ENCODE results near the gene ADGRL3.

ADGRL3 gene

DNA sequence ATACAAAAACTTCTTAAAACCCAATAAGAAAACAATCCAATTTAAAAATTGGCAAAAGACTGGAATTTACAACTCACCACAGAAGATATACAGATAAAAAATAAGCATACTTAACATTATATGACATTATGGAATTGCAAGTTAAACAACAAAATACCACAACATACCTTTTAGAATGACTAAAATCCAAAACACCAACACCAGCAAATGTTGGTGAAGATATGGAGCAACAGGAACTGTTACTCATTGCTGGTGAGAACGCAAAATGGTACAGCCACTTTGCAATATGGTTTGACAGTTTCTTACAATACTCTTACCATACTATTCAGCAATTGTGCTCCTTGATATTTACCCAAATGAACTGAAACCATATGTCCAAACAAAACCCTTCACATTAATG is 112.4 kb downstream of the ADGRL3 start:
- no peaks in the 10 kb centered on the region for H3K4me1 ChIP-seq (ENCODE audit: control insufficient read depth in 1 of 2, insufficient read depth in 2 of 2, low read length in 2 of 2)
- H3K18ac ChIP-seq (ENCODE audit: low read length) = no peak overlapping the region
- no peaks in the 10 kb centered on the region for H3K36me3 ChIP-seq (ENCODE audit: control insufficient read depth in 1 of 2, insufficient read depth in 2 of 2, low read length in 2 of 2)
- no peak overlapping the region for H2BK5ac ChIP-seq (ENCODE audit: low read depth, low read length, poor library complexity)
- H4K12ac ChIP-seq (ENCODE audit: low read depth, low read length) = no peak overlapping the region
- no peak overlapping the region for H3K27ac ChIP-seq (ENCODE audit: low read depth, low read length)
- H3K27me3 ChIP-seq (ENCODE audit: insufficient read depth, low read length) = no peaks in the 10 kb centered on the region
- H2AK5ac ChIP-seq (ENCODE audit: low read length) = no peak overlapping the region
- H3K14ac ChIP-seq (ENCODE audit: low read length) = no peak overlapping the region
- H2BK120ac ChIP-seq (ENCODE audit: insufficient read depth, low read length, poor library complexity) = no peak overlapping the region
- H3K9ac ChIP-seq (ENCODE audit: low read length) = no peak overlapping the region
- peak in 1 of 2 donors; percentile 32 for DNase-seq
- H3K4me2 ChIP-seq (ENCODE audit: low read length) = no peak overlapping the region
- H2AFZ ChIP-seq (ENCODE audit: insufficient read depth, low read length, poor library complexity) = no peak overlapping the region
- no peak overlapping the region for H3K4ac ChIP-seq (ENCODE audit: low read depth, low read length)
- H3K23ac ChIP-seq (ENCODE audit: low read length) = no peak overlapping the region
- no peaks in the 10 kb centered on the region for H3K9me3 ChIP-seq (ENCODE audit: insufficient read depth, low read depth, low read length)
- no peak overlapping the region for H4K8ac ChIP-seq (ENCODE audit: low read depth, low read length)
- WGBS (ENCODE audit: extremely low coverage, insufficient coverage, insufficient read length) = no CpG with 5 or more reads among the region's 1 CpG
- no peak overlapping the region for H2BK12ac ChIP-seq (ENCODE audit: low read length)
- no peaks in the 10 kb centered on the region for H3K79me1 ChIP-seq (ENCODE audit: low read length)
- no peaks in the 10 kb centered on the region for H3K79me2 ChIP-seq (ENCODE audit: control insufficient read depth, insufficient read depth, low read length, poor library complexity)
- no peak overlapping the region for H3K4me3 ChIP-seq (ENCODE audit: low read depth, low read length)
- no peak overlapping the region for H4K91ac ChIP-seq (ENCODE audit: low read depth, low read length)

GRCh38 chr4:61318431-61318830 is 118.3 kb downstream of the ADGRL3 start:
- H4K91ac ChIP-seq (ENCODE audit: low read depth, low read length) = no peak overlapping the region
- H3K9me3 ChIP-seq (ENCODE audit: insufficient read depth, low read depth, low read length) = no peaks in the 10 kb centered on the region
- DNase-seq = no peak
- H4K12ac ChIP-seq (ENCODE audit: low read depth, low read length) = no peak overlapping the region
- no peak overlapping the region for H2BK5ac ChIP-seq (ENCODE audit: low read depth, low read length, poor library complexity)
- no peaks in the 10 kb centered on the region for H3K4me1 ChIP-seq (ENCODE audit: control insufficient read depth in 1 of 2, insufficient read depth in 2 of 2, low read length in 2 of 2)
- no peak overlapping the region for H3K27ac ChIP-seq (ENCODE audit: low read depth, low read length)
- H3K4me2 ChIP-seq (ENCODE audit: low read length) = no peak overlapping the region
- H2BK12ac ChIP-seq (ENCODE audit: low read length) = no peak overlapping the region
- peaks cover 0 to 2% of the 10 kb centered on the region in 2 experiments for H3K36me3 ChIP-seq (ENCODE audit: control insufficient read depth in 1 of 2, insufficient read depth in 2 of 2, low read length in 2 of 2)
- WGBS (ENCODE audit: extremely low coverage, insufficient coverage, insufficient read length) = no CpG with 5 or more reads among the region's 1 CpG
- no peaks in the 10 kb centered on the region for H3K79me1 ChIP-seq (ENCODE audit: low read length)
- H3K79me2 ChIP-seq (ENCODE audit: control insufficient read depth, insufficient read depth, low read length, poor library complexity) = no peaks in the 10 kb centered on the region
- no peaks in the 10 kb centered on the region for H3K27me3 ChIP-seq (ENCODE audit: insufficient read depth, low read length)
- H3K23ac ChIP-seq (ENCODE audit: low read length) = no peak overlapping the region
- H2BK120ac ChIP-seq (ENCODE audit: insufficient read depth, low read length, poor library complexity) = no peak overlapping the region
- no peak overlapping the region for H3K4me3 ChIP-seq (ENCODE audit: low read depth, low read length)
- no peak overlapping the region for H4K8ac ChIP-seq (ENCODE audit: low read depth, low read length)
- H2AFZ ChIP-seq (ENCODE audit: insufficient read depth, low read length, poor library complexity) = no peak overlapping the region
- no peak overlapping the region for H3K9ac ChIP-seq (ENCODE audit: low read length)
- no peak overlapping the region for H3K4ac ChIP-seq (ENCODE audit: low read depth, low read length)
- no peak overlapping the region for H3K18ac ChIP-seq (ENCODE audit: low read length)
- no peak overlapping the region for H3K14ac ChIP-seq (ENCODE audit: low read length)
- H2AK5ac ChIP-seq (ENCODE audit: low read length) = no peak overlapping the region

GRCh38 chr4:61319156-61319555 is 119.0 kb downstream of the ADGRL3 start:
- H3K9me3 ChIP-seq (ENCODE audit: insufficient read depth, low read depth, low read length) = no peaks in the 10 kb centered on the region
- H3K27ac ChIP-seq (ENCODE audit: low read depth, low read length) = no peak overlapping the region
- H3K14ac ChIP-seq (ENCODE audit: low read length) = no peak overlapping the region
- H4K91ac ChIP-seq (ENCODE audit: low read depth, low read length) = no peak overlapping the region
- H2BK5ac ChIP-seq (ENCODE audit: low read depth, low read length, poor library complexity) = no peak overlapping the region
- no peak overlapping the region for H3K4ac ChIP-seq (ENCODE audit: low read depth, low read length)
- no peak overlapping the region for H2AFZ ChIP-seq (ENCODE audit: insufficient read depth, low read length, poor library complexity)
- H3K4me2 ChIP-seq (ENCODE audit: low read length) = no peak overlapping the region
- no peak overlapping the region for H3K9ac ChIP-seq (ENCODE audit: low read length)
- no peak overlapping the region for H4K8ac ChIP-seq (ENCODE audit: low read depth, low read length)
- no peak overlapping the region for H2AK5ac ChIP-seq (ENCODE audit: low read length)
- H4K12ac ChIP-seq (ENCODE audit: low read depth, low read length) = no peak overlapping the region
- H3K79me1 ChIP-seq (ENCODE audit: low read length) = no peaks in the 10 kb centered on the region
- H3K23ac ChIP-seq (ENCODE audit: low read length) = no peak overlapping the region
- peaks cover 0 to 2% of the 10 kb centered on the region in 2 experiments for H3K36me3 ChIP-seq (ENCODE audit: control insufficient read depth in 1 of 2, insufficient read depth in 2 of 2, low read length in 2 of 2)
- no peak overlapping the region for H3K4me3 ChIP-seq (ENCODE audit: low read depth, low read length)
- no peaks in the 10 kb centered on the region for H3K79me2 ChIP-seq (ENCODE audit: control insufficient read depth, insufficient read depth, low read length, poor library complexity)
- no peak overlapping the region for H2BK120ac ChIP-seq (ENCODE audit: insufficient read depth, low read length, poor library complexity)
- H2BK12ac ChIP-seq (ENCODE audit: low read length) = no peak overlapping the region
- H3K4me1 ChIP-seq (ENCODE audit: control insufficient read depth in 1 of 2, insufficient read depth in 2 of 2, low read length in 2 of 2) = no peaks in the 10 kb centered on the region
- H3K27me3 ChIP-seq (ENCODE audit: insufficient read depth, low read length) = no peaks in the 10 kb centered on the region
- no peak for DNase-seq
- no peak overlapping the region for H3K18ac ChIP-seq (ENCODE audit: low read length)

DNA sequence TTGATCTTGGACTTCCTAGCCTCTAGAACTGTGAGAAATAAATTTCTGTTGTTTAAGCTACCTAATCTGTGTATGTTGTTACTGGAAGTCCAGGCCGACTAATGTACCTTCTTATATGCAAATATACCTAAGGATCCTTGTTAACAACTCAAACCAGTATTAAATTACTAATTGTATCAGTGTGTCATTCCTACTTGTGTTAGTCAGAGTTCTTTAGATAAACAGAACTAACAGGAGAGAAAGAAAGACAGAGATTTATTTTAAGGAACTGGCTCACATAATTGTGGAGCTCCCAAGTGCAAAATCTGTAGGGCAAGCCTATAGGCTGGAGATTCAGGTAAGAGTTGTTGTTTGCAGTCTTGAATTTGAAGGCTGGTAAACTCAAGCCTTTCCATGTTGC is 120.0 kb downstream of the ADGRL3 start:
- no peaks in the 10 kb centered on the region for H3K79me1 ChIP-seq (ENCODE audit: low read length)
- no peak overlapping the region for H3K27ac ChIP-seq (ENCODE audit: low read depth, low read length)
- H2AFZ ChIP-seq (ENCODE audit: insufficient read depth, low read length, poor library complexity) = no peak overlapping the region
- no CpG with 5 or more reads among the region's 1 CpG for WGBS (ENCODE audit: extremely low coverage, insufficient coverage, insufficient read length)
- no peaks in the 10 kb centered on the region for H3K27me3 ChIP-seq (ENCODE audit: insufficient read depth, low read length)
- H3K18ac ChIP-seq (ENCODE audit: low read length) = no peak overlapping the region
- no peak overlapping the region for H3K4me3 ChIP-seq (ENCODE audit: low read depth, low read length)
- H3K23ac ChIP-seq (ENCODE audit: low read length) = no peak overlapping the region
- H4K12ac ChIP-seq (ENCODE audit: low read depth, low read length) = no peak overlapping the region
- no peaks in the 10 kb centered on the region for H3K4me1 ChIP-seq (ENCODE audit: control insufficient read depth in 1 of 2, insufficient read depth in 2 of 2, low read length in 2 of 2)
- no peak overlapping the region for H3K14ac ChIP-seq (ENCODE audit: low read length)
- no peak overlapping the region for H4K8ac ChIP-seq (ENCODE audit: low read depth, low read length)
- H2AK5ac ChIP-seq (ENCODE audit: low read length) = no peak overlapping the region
- H2BK12ac ChIP-seq (ENCODE audit: low read length) = no peak overlapping the region
- no peaks in the 10 kb centered on the region for H3K9me3 ChIP-seq (ENCODE audit: insufficient read depth, low read depth, low read length)
- no peak overlapping the region for H3K4me2 ChIP-seq (ENCODE audit: low read length)
- no peak overlapping the region for H3K9ac ChIP-seq (ENCODE audit: low read length)
- H4K91ac ChIP-seq (ENCODE audit: low read depth, low read length) = no peak overlapping the region
- no peak overlapping the region for H2BK120ac ChIP-seq (ENCODE audit: insufficient read depth, low read length, poor library complexity)
- no peak overlapping the region for H2BK5ac ChIP-seq (ENCODE audit: low read depth, low read length, poor library complexity)
- peaks cover 0 to 2% of the 10 kb centered on the region in 2 experiments for H3K36me3 ChIP-seq (ENCODE audit: control insufficient read depth in 1 of 2, insufficient read depth in 2 of 2, low read length in 2 of 2)
- DNase-seq = no peak
- no peak overlapping the region for H3K4ac ChIP-seq (ENCODE audit: low read depth, low read length)
- H3K79me2 ChIP-seq (ENCODE audit: control insufficient read depth, insufficient read depth, low read length, poor library complexity) = no peaks in the 10 kb centered on the region

Data from trophoblast cell (in vitro differentiated cells and primary cell).